HG02798 (cell line): Measurements from ENCODE around the gene ATAD3A.
A peak's percentile ranks its signal among the peaks of the same experiment; 100 is the strongest.
"Not testable (repeated sequence)": the region's sequence is repeated elsewhere in the genome, so short reads cannot be mapped to it uniquely, and the experiment has no call there.

Experiments
- ATAC-seq: cut with Tn5 transposase; IDR thresholded peaks from one replicate; pipeline ENCODE4 v1.9.1; 2021; ENCODE audit warnings: mild to moderate bottlenecking; ENCODE audit not compliant: unreplicated experiment, poor library complexity

ATAD3A gene

DNA sequence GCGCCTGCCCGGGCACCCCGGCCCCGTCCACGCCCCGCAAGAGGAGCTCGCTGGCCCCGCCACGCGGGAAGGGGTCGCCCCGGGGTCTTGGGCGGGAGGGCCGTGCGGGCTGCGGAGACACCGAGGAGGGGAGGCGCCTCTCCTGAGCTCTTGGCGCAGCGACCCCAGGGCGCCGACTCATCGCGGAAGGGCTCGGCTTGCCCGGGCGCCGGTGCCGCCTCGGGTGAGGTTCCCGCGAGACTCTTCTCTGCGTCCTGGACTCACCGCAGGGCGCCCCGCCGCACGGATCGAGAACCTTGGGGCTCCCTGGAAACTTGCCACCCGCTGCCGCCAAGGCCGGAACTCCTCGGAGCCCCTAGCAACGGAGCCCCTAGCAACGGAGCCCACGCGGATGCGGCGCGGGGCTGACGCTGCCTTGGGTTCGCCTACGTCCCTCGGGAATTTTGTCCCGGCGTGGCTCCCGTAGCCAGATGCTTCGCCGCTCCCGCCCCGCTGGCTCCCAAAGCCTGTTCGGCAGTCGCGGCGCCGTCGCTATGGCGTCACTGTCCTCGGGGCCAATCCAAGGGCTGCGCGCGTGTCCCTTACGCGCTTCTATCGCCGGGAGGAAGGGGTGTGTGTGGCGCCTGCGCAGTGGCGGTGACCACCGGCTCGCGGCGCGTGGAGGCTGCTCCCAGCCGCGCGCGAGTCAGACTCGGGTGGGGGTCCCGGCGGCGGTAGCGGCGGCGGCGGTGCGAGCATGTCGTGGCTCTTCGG, at the start of gene ATAD3A:
ATAD3A (plus strand) TSS at position 630 of the 753 bp plus-strand sequence; CDS start at position 737, 107 bp downstream.
- peak; percentile 94 for ATAC-seq

- ATAC-seq = no peak
Observed at GRCh38 chr1:1462318-1462966, 49.5 kb upstream of the ATAD3A start.

- ATAC-seq = no peak
Observed at GRCh38 chr1:1463312-1463711, 48.6 kb upstream of the ATAD3A start.

DNA sequence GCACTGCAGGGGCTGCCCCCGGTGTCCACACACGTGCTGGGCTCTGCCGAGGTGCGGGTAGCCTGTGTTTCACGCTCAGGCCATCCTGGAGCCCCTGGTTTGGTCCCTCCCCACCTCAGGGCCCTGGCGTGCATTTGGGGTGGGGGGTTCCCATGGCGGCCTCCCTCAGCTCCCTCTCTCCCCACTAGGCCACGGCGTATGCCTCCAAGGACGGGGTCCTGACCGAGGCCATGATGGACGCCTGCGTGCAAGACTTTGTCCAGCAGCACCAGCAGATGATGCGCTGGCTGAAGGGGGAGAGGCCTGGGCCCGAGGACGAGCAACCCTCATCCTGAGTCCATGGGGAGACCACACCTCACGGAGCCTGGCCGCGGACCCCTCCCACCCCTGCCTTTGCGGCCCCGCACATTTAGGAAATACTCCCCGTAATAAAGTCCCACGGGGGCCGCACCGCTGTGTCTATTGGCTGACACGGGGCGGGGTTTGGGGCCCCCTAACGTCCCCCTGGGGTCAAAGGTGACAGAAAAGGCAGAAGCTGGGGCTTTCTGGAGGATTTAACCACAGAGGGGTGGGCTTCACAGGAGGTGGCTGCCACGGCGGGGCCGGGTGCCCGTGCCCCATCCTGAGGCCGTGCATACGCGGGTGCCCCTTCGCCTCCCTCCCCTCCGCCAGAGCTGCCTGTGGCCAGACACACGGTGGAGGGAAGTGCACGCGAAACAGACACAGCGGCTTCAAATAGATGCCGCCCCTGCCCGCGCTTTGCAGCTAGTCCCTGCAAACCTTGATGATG, 43.6 kb upstream of the ATAD3A start:
- not testable (repeated sequence) for ATAC-seq

GRCh38 chr1:1470626-1471388, 41.2 kb upstream of the ATAD3A start:
- ATAC-seq = no peak

DNA sequence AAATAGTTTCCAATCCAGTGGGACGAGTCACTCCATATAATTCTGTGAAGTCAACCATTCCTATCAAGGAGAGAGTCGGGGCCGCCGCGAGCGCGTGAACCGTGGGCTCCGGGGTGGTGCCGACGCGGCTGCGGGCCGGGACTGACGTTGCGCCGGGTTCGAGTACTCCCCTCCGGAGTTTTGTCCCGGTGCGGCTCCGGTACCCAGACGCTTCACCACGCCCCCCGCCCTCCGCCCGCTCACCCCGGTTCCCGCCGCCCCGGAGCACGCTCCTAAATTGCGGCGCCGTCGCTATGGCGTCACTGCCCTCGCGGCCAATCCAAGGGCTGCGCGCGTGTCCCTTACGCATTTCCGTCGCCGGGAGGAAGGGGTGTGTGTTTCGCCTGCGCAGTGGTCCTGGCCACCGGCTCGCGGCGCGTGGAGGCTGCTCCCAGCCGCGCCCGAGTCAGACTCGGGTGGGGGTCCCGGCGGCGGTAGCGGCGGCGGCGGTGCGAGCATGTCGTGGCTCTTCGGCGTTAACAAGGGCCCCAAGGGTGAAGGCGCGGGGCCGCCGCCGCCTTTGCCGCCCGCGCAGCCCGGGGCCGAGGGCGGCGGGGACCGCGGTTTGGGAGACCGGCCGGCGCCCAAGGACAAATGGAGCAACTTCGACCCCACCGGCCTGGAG, 40.4 kb upstream of the ATAD3A start, which contains the start of gene ATAD3B:
ATAD3B (plus strand) TSS at position 377 of the 664 bp plus-strand sequence; CDS start at position 497, 120 bp downstream.
- peak; percentile 95 for ATAC-seq

DNA sequence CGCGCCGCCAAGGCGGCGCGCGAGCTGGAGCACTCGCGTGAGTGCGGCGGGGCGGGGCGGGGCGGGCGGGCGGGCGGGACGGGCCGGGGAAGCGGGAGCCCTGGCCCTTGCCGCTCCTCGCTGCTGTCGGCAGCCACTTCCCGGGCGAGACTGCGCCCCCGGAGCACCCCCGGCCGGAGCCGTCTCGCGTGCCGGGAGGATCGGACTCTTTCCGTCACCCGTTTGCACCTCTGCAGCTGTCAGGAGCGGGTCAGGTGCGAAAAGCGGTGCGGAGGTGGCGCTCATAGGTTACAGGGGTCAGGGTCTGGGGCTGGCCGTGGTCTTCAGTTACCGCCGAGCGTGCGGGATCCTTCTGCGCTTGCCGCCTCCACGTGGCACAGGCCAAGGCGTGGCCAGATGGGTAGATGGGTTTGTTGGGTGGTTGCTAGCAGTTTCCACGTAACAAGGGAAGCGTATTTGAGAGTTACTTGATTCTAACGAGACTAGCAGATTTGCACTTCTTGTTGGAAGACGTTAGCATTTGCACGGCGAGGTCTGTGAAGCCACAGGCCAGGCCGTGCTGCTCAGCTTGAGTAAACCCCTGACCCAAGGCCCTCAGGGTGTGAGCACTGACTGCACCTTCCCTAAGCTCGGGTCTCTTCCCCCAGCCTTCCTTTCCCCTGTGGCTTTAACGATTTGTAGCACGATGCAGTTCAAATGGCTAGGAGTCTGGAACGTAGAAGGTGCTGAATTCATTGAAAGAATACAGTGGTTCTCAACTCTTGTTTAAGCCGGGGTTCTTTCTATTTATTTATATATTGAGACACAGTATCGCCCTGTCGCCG, 39.7 kb upstream of the ATAD3A start:
- peak; percentile 9 for ATAC-seq

- not testable (repeated sequence) for ATAC-seq
Observed at GRCh38 chr1:1476011-1476410, 36.0 kb upstream of the ATAD3A start.

DNA sequence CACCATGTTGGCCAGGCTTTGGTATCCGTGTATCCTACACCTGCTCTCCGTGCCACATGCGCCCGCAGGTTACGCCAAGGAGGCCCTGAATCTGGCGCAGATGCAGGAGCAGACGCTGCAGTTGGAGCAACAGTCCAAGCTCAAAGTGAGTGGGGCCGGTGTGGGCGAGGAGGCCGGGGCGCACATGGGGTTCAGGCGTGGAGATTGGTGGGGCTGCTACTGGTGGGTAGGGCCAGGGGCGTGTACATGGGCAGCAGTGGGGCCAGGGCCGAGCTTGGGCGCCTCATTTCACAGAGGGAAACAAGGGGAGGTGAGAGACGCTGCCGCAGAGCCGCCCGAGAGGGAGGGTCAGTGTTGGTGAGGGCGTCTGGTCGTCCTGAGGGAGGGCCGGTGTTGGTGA, 34.8 kb upstream of the ATAD3A start:
- no peak for ATAC-seq

DNA sequence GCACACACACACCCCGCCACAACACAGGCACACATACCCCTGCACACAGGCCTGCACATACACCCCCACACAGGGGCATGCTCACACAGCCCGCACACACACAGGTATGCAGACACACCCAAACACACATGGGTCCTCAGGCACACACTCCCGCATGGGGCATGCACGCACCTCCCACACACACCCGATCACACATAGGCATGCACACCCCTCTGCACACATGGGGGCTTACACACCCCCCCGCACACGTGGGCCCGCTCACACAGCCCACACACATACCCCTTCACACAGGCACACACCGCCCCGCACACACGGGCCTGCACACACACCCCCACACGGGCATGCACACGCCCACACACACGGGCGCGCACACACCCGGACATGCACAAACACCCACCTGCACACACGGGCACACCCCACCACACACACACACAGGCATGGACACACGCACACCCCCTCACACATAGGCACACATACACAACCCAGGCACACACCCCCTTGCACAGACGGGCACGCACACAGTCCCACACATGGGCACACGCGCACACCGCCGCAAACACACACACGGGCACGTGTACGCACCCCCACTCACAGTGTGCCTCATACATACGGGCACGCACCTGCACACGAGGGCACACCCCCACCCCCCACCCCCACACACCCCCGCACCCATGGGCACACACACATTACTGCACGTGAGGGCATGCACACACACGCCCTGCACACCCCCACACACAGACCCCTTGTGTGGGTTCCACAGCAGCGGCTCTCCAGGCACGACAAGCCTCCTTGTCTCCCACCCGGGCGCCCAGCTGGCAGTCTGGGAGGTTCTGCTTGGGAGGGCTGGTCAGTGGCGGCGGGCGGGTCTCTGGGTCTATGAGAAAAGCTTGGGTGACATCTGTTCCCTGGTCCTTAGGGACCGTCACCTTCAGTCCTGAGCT, 32.1 kb upstream of the ATAD3A start:
- no peak for ATAC-seq

DNA sequence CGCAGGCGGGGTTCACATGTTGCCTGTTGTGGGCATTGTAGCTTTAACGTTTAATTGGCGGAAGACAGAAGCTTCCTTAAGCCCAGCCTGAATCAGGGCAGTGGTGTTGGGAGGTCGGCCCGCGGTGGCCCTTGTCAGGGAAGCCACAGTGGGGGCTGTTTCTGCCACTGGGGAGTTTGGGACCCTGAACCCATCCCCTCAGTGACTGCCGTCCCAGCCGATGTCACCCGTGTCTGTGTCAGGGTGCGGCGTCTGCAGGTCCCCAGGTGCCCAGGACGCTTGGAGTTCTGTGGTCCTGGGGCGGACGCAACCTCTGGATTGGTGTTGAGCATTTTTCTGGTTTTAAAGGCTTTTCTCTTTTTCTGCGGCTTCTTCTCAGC, 31.5 kb upstream of the ATAD3A start:
- ATAC-seq = not testable (repeated sequence)

DNA sequence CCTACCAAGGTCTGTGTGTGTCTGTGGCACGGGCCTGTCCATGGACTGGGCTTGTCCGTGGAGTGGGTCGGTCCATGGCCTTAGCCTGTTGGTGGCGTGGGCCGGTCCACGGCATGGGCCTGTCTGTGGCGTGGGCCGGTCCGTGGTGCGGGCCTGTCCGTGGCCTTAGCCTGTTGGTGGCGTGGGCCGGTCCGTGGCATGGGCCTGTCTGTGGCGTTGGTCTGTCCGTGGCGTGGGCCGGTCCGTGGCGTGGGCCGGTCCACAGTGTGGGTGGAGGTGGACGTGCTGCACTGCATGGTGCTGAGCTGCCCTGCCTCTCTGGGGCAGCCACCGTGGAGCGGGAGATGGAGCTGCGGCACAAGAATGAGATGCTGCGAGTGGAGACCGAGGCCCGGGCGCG, 30.2 kb upstream of the ATAD3A start:
- ATAC-seq = not testable (repeated sequence)

GRCh38 chr1:1482856-1483255, 29.1 kb upstream of the ATAD3A start:
- no peak for ATAC-seq

DNA sequence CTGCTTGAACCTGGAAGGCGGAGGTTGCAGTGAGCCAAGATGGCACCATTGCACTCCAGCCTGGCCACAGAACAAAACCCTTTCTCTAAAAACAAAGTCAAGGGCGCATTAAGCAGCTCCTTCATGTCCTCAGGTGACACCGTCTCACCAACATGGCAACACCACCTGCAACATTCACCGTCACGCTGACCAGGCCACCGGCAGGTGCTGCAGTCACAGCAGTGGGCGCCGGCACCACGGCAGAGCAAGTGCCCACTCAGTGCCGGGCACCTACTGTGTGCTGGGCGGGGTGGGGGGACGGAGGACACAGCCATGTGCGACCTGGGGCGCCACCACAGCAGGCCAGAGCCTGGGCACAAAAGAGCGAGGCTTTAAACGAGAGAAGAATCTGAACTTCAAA, 28.2 kb upstream of the ATAD3A start:
- ATAC-seq = no peak

GRCh38 chr1:1484976-1485750, 26.8 kb upstream of the ATAD3A start:
- ATAC-seq = not testable (repeated sequence)

- not testable (repeated sequence) for ATAC-seq
Observed at GRCh38 chr1:1485755-1486317, 26.1 kb upstream of the ATAD3A start.

DNA sequence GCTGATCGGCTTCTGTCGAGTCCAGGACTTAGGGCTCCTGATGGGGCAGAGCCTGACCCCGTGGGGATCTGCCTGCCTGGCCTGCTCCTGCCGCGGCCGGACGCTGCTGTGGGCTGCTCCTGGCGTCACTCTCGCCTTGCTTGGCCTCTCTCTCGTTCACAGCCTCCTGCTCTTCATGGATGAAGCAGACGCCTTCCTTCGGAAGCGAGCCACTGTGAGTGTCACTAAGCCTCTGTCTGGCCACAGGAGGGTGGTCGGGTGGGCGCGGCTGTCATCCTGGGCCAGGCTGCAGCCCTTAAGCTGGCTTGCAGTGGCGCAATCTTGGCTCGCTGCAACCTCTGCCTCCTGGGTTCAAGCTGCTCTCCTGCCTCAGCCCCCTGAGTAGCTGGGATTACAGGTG, 24.3 kb upstream of the ATAD3A start:
- no peak for ATAC-seq
